Left lung (tissue), 10 donors: Measurements from ENCODE around the gene CAPZA1. TPM values are rescaled to one million over a fixed set of nuclear protein-coding genes. Genes with fewer than 3 reads are reported as not detected.

ENCODE experiments used
- ATAC-seq: fragments of 200-7000 bp; cut with Tn5 transposase; one replicate; pipeline ENCODE4 v1.9.1; 2020; ENCODE audit warnings: moderate library complexity
- DNase-seq, 4 donors: peaks; one replicate each; pipeline ENCODE4 v3.0.0-alpha.2; 2013 to 2020
- H3K27ac ChIP-seq, 2 donors: fragments of 200-600 bp; sonication (generic) in 1 of 2; one replicate each; pipeline versions ENCODE4 v1.5.0 to v1.8.0; 2020 to 2021
- H3K27me3 ChIP-seq, 2 donors: fragments of 200-600 bp; sonication (generic) in 1 of 2; one replicate each; pipeline versions ENCODE4 v1.5.0 to v1.8.0; 2020 to 2021
- H3K36me3 ChIP-seq, 2 donors: fragments of 200-600 bp; sonication (generic) in 1 of 2; one replicate each; pipeline versions ENCODE4 v1.5.0 to v1.8.0; 2020 to 2021
- H3K4me1 ChIP-seq, 2 donors: fragments of 200-600 bp; one replicate each; pipeline ENCODE4 v1.8.0; 2021
- H3K4me3 ChIP-seq, 2 donors: fragments of 200-600 bp; sonication (generic) in 1 of 2; one replicate each; pipeline versions ENCODE4 v1.5.0 to v1.8.0; 2020 to 2021; ENCODE audit warnings: mild to moderate bottlenecking in 1 of 2
- H3K9me3 ChIP-seq, 2 donors: fragments of 200-600 bp; sonication (generic) in 1 of 2; one replicate each; pipeline versions ENCODE4 v1.5.0 to v1.8.0; 2020 to 2021
- CTCF ChIP-seq, 2 donors: fragments of 200-600 bp; sonication (generic) in 1 of 2; IDR thresholded peaks; one replicate each; pipeline versions ENCODE4 v1.5.0 to v1.8.0; 2021; ENCODE audit warnings: antibody characterized with exemption in 2 of 2
- intact Hi-C, 2 donors: fragments of 100-400 bp; cut with DNase I; formaldehyde crosslinking; loops; one replicate each; pipeline versions ENCODE4 v1.11.2 to v1.14.2; 2022
- polyA plus RNA-seq, 6 donors: library from polyadenylated mRNA; unstranded; fragments of 120-200 nt; gene quantifications; one replicate each; pipeline ENCODE4 v1.2.1, GENCODE V29; 2013; ENCODE audit not compliant: insufficient read length in 6 of 6
- total RNA-seq, 2 donors: library from RNA; stranded (reverse); fragmentation: NEBNext Ultra II Directional; extraction: Animal tissue kit (Norgen Biotek cat#: 25700); gene quantifications; one replicate each; pipeline ENCODE4 v1.2.1, GENCODE V29; 2021
- donor health status: DM: no; HTN: yes; CAD: no.
- donor health status: DM: no; HTN: no; CAD: no.

CAPZA1 gene
- total and polyA plus RNA-seq, 8 donors, result 122 to 167 (median 146) TPM

- intact Hi-C loops, result no loop called here
- no peak for TF ChIP-seq CTCF (IDR thresholded peaks at IDR 0.05)
Observed at GRCh38 chr1:112643080-112643479, 23.4 kb downstream of the CAPZA1 start.

DNA sequence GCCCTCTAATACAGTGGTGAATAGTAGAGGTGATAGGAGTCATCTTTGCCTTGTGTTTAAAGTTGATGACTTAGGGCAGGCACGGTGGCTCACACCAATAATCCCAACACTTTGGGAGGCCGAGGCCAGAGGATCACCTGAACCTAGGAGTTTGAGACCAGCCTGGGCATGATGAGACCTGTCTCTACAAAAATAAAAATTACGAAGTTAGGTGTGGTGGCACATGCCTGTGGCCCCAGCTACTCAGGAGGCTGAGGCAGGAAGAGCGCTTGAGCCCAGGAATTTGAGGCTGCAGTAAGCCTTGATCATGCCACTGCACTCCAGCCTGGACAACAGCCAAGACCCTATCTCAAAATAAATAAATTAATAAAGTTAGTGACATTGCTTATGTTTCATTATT, 26.6 kb downstream of the CAPZA1 start:
- Histone ChIP-seq H3K4me1 (peaks cover 0 to 19% of the 10 kb centered on the region in 2 donors), H3K36me3 (peaks cover 0 to 49% of the 10 kb centered on the region in 2 donors), H3K27ac (no peak overlapping the region), H3K4me3 (no peak overlapping the region), H3K27me3 (no peaks in the 10 kb centered on the region), H3K9me3 (no peaks in the 10 kb centered on the region)
- TF ChIP-seq CTCF (IDR thresholded peaks at IDR 0.05), result no peak
- DNase-seq, result no peak
- ATAC-seq, result no peak
- intact Hi-C loops, result no loop called here

More at GRCh38 chr1:112643080-112643479, 23.4 kb downstream of the CAPZA1 start:
- no peak for DNase-seq
- Histone ChIP-seq H3K4me3 (no peak overlapping the region), H3K36me3 (peaks cover 0 to 18% of the 10 kb centered on the region in 2 donors), H3K27ac (no peak overlapping the region), H3K4me1 (peaks cover 0 to 25% of the 10 kb centered on the region in 2 donors), H3K27me3 (no peaks in the 10 kb centered on the region), H3K9me3 (no peaks in the 10 kb centered on the region)
- ATAC-seq, result no peak

GRCh38 chr1:112651205-112651604, 31.6 kb downstream of the CAPZA1 start:
- Histone ChIP-seq H3K36me3 (peaks cover 0 to 88% of the 10 kb centered on the region in 2 donors), H3K27me3 (no peaks in the 10 kb centered on the region), H3K4me3 (no peak overlapping the region), H3K4me1 (no peaks in the 10 kb centered on the region), H3K9me3 (no peaks in the 10 kb centered on the region), H3K27ac (no peak overlapping the region)
- TF ChIP-seq CTCF (IDR thresholded peaks at IDR 0.05), result no peak
- ATAC-seq (no peak), DNase-seq (no peak)
- intact Hi-C loops, result no loop called here

DNA sequence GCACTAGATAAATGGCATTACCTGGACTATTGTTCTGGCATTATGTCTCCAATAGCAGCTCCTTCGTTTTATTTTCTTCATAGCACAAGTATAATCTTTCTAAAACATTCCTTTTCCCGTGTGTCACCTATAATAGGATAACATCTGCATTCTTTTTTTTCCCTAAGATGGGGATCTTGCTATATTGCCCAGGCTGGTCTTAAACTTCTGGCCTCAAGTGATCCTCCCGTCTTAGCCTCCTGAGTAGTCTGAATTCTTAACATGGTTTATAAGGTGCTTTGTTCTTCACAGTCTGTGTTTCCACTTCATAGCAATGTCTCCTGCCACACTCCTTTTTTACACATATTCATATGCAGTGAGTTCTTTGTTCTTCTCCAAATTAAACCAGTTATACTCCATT, 46.2 kb downstream of the CAPZA1 start:
- Histone ChIP-seq H3K9me3 (no peaks in the 10 kb centered on the region), H3K27me3 (no peaks in the 10 kb centered on the region), H3K4me3 (no peak overlapping the region), H3K27ac (no peak overlapping the region), H3K4me1 (no peaks in the 10 kb centered on the region), H3K36me3 (peaks cover 0 to 100% of the 10 kb centered on the region in 2 donors)
- intact Hi-C loops, result no loop called here
- DNase-seq (no peak), ATAC-seq (no peak)
- no peak for TF ChIP-seq CTCF (IDR thresholded peaks at IDR 0.05)

DNA sequence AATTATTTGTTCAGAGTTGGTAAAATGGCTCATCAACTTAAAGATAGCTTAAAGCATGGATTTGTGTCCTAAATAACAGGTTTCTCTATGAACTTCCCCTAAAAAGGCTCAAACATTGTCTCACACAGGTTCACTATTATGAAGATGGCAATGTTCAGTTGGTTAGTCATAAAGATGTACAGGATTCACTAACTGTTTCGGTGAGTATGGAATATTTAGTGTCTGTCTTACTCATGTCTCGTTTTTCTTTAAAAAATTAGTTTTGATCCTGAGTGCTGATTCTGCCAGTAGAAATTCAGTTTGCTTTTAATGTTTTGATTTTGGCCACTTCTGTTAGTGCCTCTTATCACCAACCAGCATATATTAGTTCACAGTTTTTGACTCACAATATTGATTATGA, 47.3 kb downstream of the CAPZA1 start:
- intact Hi-C loops, result no loop called here
- Histone ChIP-seq H3K4me3 (no peak overlapping the region), H3K27ac (no peak overlapping the region), H3K36me3 (peaks cover 0 to 100% of the 10 kb centered on the region in 2 donors), H3K9me3 (no peaks in the 10 kb centered on the region), H3K4me1 (no peaks in the 10 kb centered on the region), H3K27me3 (no peaks in the 10 kb centered on the region)
- ATAC-seq (no peak), DNase-seq (no peak)
- TF ChIP-seq CTCF (IDR thresholded peaks at IDR 0.05), result no peak
